ENCODE data around the gene TACC2.

DNA sequence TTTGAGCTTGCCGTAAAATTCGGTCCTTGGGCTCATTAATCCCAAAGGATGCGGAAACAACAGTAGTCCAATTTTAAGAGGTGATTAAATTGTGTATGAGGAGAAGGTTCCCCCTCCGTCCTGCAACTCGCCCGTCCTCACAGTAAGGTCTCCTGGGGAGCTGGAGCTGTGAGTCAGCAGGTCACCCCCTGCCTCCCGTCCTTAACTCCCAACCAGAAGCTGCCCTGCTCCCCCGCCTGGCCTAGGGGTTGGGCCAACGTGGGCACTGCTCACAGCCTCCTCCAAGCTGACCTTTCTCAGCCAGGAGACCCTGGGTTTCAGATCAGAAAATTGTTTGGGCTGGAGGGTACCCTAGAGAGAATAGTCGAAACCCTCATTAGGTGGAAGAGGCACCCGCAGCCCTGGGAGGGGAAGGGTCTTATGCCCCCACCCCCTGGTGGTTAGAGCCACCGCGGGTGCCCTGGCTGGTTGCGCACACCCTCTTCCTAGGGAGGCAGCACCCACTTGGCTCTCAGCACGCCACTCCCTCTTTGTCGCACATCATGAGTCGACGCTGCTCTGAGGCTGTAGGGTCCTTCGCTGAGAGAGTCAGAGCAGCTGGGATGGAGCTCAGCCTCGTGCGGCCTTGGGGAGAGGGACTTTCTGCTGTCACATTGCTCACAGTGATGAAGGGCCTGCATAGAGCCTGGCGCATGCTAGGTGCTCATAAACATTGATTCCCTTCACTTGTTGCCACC, 131.2 kb downstream of the TACC2 start:
- TF ChIP-seq EZH2 (IDR thresholded peaks at IDR 0.05; ENCODE audit: insufficient read depth, poor library complexity, severe bottlenecking) = no peak
- no peak for TF ChIP-seq EZH2phosphoT487 (IDR thresholded peaks at IDR 0.05; ENCODE audit: insufficient read depth, low read depth)
